Renal pelvis (tissue), 4 donors: ENCODE data around the gene PPP1R15A. TPM values are rescaled to one million over a fixed set of nuclear protein-coding genes. Genes with fewer than 3 reads are reported as not detected.
A peak's percentile ranks its signal among the peaks of the same experiment; 100 is the strongest.
"Not testable (repeated sequence)": the region's sequence is repeated elsewhere in the genome, so short reads cannot be mapped to it uniquely, and the experiment has no call there.

ENCODE experiments used
- DNase-seq: peaks from one replicate; pipeline ENCODE4 v3.0.0-alpha.2; 2013
- polyA plus RNA-seq, 3 donors: library from polyadenylated mRNA; unstranded; fragments of 120-200 nt; gene quantifications; one replicate each; pipeline ENCODE4 v1.2.1, GENCODE V29; 2013; ENCODE audit not compliant: insufficient read length in 3 of 3

The PPP1R15A gene
- polyA plus RNA-seq, 3 donors = 33.8 to 36.6 (median 33.9) TPM

DNA sequence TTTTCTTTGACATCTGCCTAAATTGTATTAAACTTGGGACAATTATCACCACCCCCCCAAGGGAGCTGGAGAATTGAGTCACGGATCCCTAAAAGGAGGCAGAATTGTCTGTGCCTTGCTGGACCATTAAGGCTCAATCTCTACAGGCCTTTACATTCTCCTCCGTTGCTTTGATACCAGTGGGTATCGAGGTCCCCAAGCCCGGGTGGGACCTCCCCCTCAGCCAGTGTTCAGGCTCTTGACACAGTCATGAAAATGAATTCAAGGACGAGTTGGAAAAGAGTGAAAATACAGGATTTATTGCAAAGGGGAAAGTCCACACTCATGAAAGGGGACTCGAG is 5.6 kb downstream of the PPP1R15A start:
- DNase-seq = no peak

DNA sequence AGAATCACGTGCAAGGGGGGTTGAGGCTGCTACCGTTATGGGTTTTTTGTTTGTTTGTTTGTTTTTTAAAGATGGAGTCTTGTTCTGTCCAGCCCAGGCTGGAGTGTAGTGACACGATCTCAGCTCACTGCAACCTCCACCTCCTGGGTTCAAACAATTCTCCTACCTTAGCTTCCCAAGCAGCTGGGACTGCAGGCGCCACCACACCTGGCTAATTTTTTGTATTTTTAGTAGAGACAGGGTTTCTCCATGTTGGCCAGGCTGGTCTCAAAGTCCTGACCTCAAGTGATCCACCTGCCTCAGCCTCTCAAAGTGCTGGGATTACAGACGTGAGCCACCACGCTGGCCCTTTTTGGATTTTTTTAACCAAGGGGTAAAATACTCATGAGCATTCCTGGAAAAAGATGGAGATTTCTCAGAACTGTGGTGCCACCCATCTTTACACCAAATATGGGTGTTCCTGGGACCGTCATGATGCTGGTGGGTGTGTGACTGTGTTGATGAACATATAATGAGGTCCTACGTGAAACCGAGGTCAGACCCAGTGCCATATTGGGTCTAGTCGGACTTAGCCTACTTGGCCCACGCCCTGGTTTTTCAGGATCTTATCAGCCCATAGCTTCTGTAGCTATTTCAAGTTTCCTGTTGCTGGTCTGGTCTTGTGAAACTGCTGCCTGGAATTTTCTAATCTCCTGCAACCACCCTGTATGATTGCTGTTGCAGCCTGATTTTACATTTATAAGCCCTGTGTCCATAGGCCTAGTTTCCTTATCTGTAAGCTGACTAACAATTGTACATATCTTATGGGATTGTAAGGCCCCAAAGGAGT is 6.2 kb downstream of the PPP1R15A start:
- no peak for DNase-seq

GRCh38 chr19:48879025-48879637 is 6.9 kb downstream of the PPP1R15A start:
- DNase-seq = no peak

DNA sequence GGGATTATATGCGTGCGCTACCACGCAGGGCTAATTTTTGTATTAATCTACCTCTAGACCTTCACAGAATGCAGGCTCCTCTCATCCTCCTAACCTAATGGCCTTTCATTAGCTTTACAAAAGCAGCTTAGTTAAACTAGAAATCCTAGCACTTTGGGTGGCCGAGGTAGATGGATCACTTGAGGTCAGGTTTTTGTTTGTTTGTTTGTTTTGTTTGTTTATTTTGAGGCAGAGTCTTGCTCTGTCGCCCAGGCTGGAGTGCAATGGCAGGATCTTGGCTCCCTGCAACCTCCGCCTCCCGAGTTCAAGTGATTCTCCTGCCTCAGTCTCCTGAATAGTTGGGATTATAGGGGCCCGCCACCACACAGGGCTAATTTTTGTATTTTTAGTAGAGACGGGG is 7.5 kb downstream of the PPP1R15A start:
- DNase-seq = not testable (repeated sequence)

DNA sequence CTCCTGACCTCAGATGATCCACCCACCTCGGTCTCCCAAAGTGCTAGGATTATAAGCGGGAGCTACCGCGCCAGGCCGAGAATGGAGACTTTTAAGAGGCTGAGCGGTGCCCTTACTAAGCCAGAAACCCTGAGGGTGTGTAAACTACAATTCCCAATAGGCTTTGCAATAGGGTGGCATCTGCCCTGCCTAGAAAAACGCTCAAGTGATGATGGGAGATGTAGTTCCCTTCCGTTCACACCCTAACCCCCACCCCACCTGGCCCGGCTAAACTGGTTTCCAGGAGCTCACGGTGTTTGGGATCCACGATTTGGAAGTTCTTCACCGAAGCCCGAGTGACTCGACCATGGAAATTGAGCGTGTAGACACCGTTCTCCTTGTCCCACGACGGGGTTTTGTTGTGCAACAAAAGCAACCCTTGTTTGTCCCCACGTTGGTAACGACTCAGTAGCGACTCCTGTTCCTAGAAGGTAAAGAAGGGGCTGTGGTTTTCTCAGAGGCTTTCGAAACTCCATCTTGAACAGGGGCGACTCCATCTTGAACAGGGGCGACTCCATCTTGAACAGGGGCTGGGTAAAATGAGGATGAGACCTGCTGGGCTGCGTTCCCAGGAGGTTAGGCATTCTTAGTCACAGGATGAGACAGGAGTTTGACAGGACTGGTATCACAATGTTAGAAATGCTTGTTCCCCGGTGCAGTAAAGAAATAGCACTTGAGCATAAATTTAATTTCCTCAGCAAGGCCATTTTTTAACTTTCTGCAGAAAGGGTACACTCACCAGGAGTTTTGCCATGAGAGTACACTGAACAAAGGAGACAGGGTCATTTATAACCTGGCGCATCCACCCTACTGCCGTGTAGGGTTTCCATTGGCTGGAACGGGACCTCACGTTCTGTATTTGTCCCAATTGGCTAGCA is 9.8 kb downstream of the PPP1R15A start:
- DNase-seq = no peak

DNA sequence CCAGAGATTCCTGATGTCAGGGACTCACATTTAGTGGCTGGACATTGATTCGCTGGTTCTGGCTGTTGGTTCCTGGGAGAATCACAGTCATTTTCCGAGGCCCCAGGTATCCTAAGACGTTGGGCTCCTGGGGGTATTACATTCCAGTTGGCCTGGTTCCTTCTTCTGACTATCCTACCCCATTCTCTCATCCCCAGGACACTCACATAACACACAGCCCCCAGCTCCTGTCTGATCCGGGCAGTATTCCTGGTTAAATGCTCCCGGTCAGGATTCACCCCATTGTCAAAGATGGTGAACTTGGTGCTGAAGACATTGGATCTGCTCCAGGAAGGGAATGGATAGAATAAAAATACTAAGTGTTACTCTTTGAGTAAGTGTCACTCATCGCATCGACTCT is 11.5 kb downstream of the PPP1R15A start:
- DNase-seq = no peak

- no peak for DNase-seq
Measured at GRCh38 chr19:48887861-48888612, 15.8 kb downstream of the PPP1R15A start.

DNA sequence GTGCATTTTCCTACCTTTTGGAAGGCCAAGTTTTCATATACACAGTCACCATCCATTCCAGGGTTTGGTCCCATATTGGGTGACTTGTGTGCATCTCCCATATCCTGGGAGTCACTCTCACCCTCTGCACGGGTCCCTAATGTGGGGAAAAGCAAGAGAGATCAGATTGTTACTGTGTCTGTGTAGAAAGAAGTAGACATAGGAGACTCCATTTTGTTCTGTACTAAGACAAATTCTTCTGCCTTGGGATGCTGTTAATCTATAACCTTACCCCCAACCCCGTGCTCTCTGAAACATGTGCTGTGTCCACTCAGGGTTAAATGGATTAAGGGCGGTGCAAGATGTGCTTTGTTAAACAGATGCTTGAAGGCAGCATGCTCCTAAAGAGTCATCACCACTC is 17.3 kb downstream of the PPP1R15A start:
- not testable (repeated sequence) for DNase-seq

GRCh38 chr19:48890551-48890950 is 18.3 kb downstream of the PPP1R15A start:
- DNase-seq = no peak

DNA sequence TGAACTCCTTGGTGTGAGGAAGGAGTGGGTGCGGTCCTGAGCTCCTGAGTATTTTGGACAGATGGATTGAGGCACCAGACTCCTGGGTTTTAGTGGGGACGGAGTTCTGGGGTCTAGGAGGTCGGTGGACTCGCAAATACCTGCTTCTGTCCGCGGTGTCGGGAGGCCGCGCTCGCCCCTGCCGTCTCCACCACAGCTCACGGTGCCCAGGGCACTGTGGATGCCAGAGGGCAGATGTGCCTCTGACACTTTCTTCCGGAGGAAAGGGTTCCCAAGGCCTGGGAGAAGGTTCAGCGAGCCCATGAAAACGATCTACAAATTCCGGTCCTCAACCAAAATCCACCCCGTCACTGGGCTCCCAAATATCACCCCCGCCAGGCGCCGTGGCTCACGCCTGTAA is 23.0 kb downstream of the PPP1R15A start:
- DNase-seq = no peak

- no peak for DNase-seq
Measured at GRCh38 chr19:48896191-48896720, 24.0 kb downstream of the PPP1R15A start.

DNA sequence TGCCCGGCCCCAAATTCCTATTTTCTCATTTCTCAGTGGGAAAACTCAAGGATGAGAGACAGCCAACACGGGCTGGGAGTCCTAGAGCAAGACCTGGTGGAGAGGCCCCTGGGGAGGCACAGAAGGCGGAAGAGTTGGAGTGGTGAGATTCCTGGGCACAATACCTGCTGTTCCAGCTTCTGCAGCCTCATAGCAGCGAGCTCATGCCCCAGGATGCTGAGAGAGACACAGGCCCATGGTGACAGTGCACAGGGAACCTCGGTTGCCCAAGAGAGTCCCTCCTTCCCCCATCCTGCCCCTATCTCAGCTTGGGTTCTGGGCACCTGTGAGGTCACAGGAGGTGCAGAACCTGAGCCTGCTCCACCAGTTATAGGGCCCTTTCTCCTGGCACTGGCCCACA is 25.0 kb downstream of the PPP1R15A start:
- DNase-seq = no peak

- not testable (repeated sequence) for DNase-seq
Measured at GRCh38 chr19:48899386-48899749, 27.1 kb downstream of the PPP1R15A start.

GRCh38 chr19:48899781-48900476 is 27.7 kb downstream of the PPP1R15A start, which contains the start of gene NUCB1:
Gene NUCB1, plus strand, starts transcription at chr19:48900312. Its CDS starts 485 bp downstream, at chr19:48900797.
- DNase-seq = peak; percentile 99

GRCh38 chr19:48900477-48901406 is 28.5 kb downstream of the PPP1R15A start:
- no peak for DNase-seq

- DNase-seq = not testable (repeated sequence)
Measured at GRCh38 chr19:48902291-48902690, 30.1 kb downstream of the PPP1R15A start.

GRCh38 chr19:48903788-48904187 is 31.6 kb downstream of the PPP1R15A start:
- not testable (repeated sequence) for DNase-seq

DNA sequence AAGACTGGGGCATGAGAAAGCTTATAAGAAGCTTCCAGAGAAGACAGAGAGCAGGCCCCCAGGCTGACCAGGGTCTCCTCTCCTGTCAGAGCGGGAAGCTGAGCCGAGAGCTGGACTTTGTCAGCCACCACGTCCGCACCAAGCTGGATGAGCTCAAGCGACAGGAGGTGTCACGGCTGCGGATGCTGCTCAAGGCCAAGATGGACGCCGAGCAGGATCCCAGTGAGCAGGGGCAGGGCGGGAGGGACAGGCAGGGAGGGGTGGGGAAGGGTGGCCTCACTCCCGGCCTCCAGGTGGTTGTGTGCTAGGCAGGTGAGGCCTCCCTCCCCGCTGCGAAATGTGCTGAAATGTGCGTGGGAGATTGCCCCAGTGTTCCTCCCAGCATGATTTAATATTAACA is 33.4 kb downstream of the PPP1R15A start:
- no peak for DNase-seq

GRCh38 chr19:48906324-48906723 is 34.1 kb downstream of the PPP1R15A start:
- no peak for DNase-seq

- no peak for DNase-seq
Measured at GRCh38 chr19:48907671-48908070, 35.5 kb downstream of the PPP1R15A start.
